HepG2 (cell line): Measurements from ENCODE around the gene BIRC2. TPM values are rescaled to one million over a fixed set of nuclear protein-coding genes. Genes with fewer than 3 reads are reported as not detected.

ENCODE experiments used
- ATAC-seq: fragments of 200-7000 bp; cut with Tn5 transposase; 3 replicates; pipeline ENCODE4 v1.9.1; 2020; ENCODE audit warnings: mild to moderate bottlenecking, moderate library complexity
- BruUV-seq: library from RNA; stranded (reverse); fragments of 400-500 nt; replicated peaks from 2 replicates; lab custom pipeline; 2021; lab: Mats Ljungman, UMichigan
- CTCF ChIA-PET: fragments of 300-600 bp; formaldehyde crosslinking; extraction: SDS; loops from one replicate; lab custom pipeline; 2021; ENCODE audit warnings: low total read pairs, inconsistent platforms, low intra/inter-chr PET ratio; lab: Yijun Ruan, JAX
- POLR2A ChIA-PET: fragments of 350-600 bp; sonication (Branson Sonifier 250); formaldehyde crosslinking; loops from one replicate; lab custom pipeline; 2020; ENCODE audit warnings: antibody characterized with exemption, inconsistent platforms; lab: Yijun Ruan, JAX
- DNase-seq: peaks from one replicate; pipeline ENCODE4 v3.0.0-alpha.2; 2015; ENCODE audit warnings: low spot score
- FAIRE-seq: peaks from 3 replicates; lab custom pipeline; 2011; peaks lifted over from hg19 to GRCh38; lab: Jason Lieb, UNC
- H2AFZ ChIP-seq: one replicate; pipeline ENCODE4 v1.6.1; 2011; ENCODE audit warnings: low read length, inconsistent platforms
- H3K27ac ChIP-seq: fragments of 300-600 bp; 3 replicates; pipeline ENCODE4 v1.8.0; 2011; ENCODE audit warnings: mixed run types, mild to moderate bottlenecking, mixed read lengths, low read length, inconsistent platforms; ENCODE audit not compliant: insufficient read depth; ENCODE audit errors: extremely low read length
- H3K27me3 ChIP-seq, 2 experiments: fragments of 200-600 bp in 1 of 2; 2 replicates in 1 of 2; 3 replicates in 1 of 2; pipeline versions ENCODE4 v1.6.0 to v1.8.0; 2011; ENCODE audit warnings: low read length in 2 of 2, mild to moderate bottlenecking in 2 of 2, moderate library complexity in 2 of 2, inconsistent platforms in 1 of 2; ENCODE audit not compliant: insufficient read depth in 2 of 2, control insufficient read depth in 1 of 2
- H3K36me3 ChIP-seq, 2 experiments: fragments of 200-600 bp in 1 of 2; replicated peaks in 1 of 2; 2 replicates in 1 of 2; 3 replicates in 1 of 2; pipeline versions ENCODE4 v1.5.1 to v1.8.0; 2011; ENCODE audit warnings: low read length in 2 of 2, inconsistent platforms in 1 of 2; ENCODE audit not compliant: insufficient read depth in 2 of 2, control insufficient read depth in 1 of 2
- H3K4me1 ChIP-seq: 2 replicates; pipeline ENCODE4 v1.5.1; 2012; ENCODE audit warnings: low read length, inconsistent platforms; ENCODE audit not compliant: insufficient read depth
- H3K4me2 ChIP-seq: 2 replicates; pipeline ENCODE4 v1.6.0; 2011; ENCODE audit warnings: low read depth, low read length, inconsistent platforms
- H3K4me3 ChIP-seq, 3 experiments: fragments of 200-600 bp in 1 of 3; sonication (generic), shearing (Covaris generic) in 1 of 3; replicated peaks in 1 of 3; 2 replicates each; pipeline ENCODE4 v1.5.1; 2011 to 2016; ENCODE audit warnings: low read length in 3 of 3, inconsistent platforms in 2 of 3, low read depth in 2 of 3, mild to moderate bottlenecking in 2 of 3, control low read depth in 1 of 3, mixed read lengths in 1 of 3; ENCODE audit not compliant: insufficient read depth in 1 of 3
- H3K79me2 ChIP-seq: one replicate; pipeline ENCODE4 v1.6.1; 2011; ENCODE audit warnings: low read length, inconsistent platforms; ENCODE audit not compliant: insufficient read depth
- H3K9ac ChIP-seq: 2 replicates; pipeline ENCODE4 v1.6.0; 2011; ENCODE audit warnings: mild to moderate bottlenecking, low read depth, low read length, inconsistent platforms; ENCODE audit not compliant: insufficient read depth
- H3K9me3 ChIP-seq: 2 replicates; pipeline ENCODE4 v1.5.1; 2012; ENCODE audit warnings: mild to moderate bottlenecking, low read length
- H4K20me1 ChIP-seq: 2 replicates; pipeline ENCODE4 v1.6.0; 2011; ENCODE audit warnings: inconsistent platforms, mild to moderate bottlenecking, low read length, moderate library complexity; ENCODE audit not compliant: insufficient read depth
- DNMT1 ChIP-seq: sonication (generic); formaldehyde crosslinking; IDR thresholded peaks from 2 replicates; pipeline ENCODE4 v1.5.1; 2020; ENCODE audit warnings: mild to moderate bottlenecking, missing genetic modification reagents
- ELK4 ChIP-seq: sonication (generic); formaldehyde crosslinking; IDR thresholded peaks from 2 replicates; pipeline ENCODE4 v1.9.0; 2021; ENCODE audit warnings: missing genetic modification reagents, borderline replicate concordance
- KDM4B ChIP-seq: sonication (generic); formaldehyde crosslinking; IDR thresholded peaks from 2 replicates; pipeline ENCODE4 v1.4.0; 2020; ENCODE audit warnings: missing genetic modification reagents
- MAFK ChIP-seq, 2 experiments: IDR thresholded peaks in 1 of 2; conservative IDR thresholded peaks in 1 of 2; 2 replicates each; pipeline ENCODE4 v1.6.1; 2011; ENCODE audit warnings: improper control_type of control experiment in 2 of 2, low read length in 2 of 2
- NR1H2 ChIP-seq: sonication (generic); formaldehyde crosslinking; IDR thresholded peaks from 2 replicates; pipeline ENCODE4 v1.8.1; 2022; ENCODE audit warnings: low read depth, missing genetic modification reagents, borderline replicate concordance
- SRSF1 ChIP-seq: fragments of 200-400 bp; formaldehyde crosslinking; optimal IDR thresholded peaks from 2 replicates; pipeline ENCODE3; 2017; ENCODE audit warnings: mild to moderate bottlenecking, low read depth, low read length, moderate library complexity
- ZBTB40 ChIP-seq, 2 experiments: fragments of 450-650 bp in 1 of 2; sonication (generic) in 1 of 2; formaldehyde crosslinking in 1 of 2; IDR thresholded peaks; 2 replicates each; pipeline versions ENCODE4 v1.6.1 to v1.8.0; 2016 to 2022; ENCODE audit warnings: antibody characterized with exemption in 1 of 2, mild to moderate bottlenecking in 1 of 2, missing genetic modification reagents in 1 of 2
- ZNF362 ChIP-seq: sonication (generic); formaldehyde crosslinking; IDR thresholded peaks from 2 replicates; pipeline ENCODE4 v1.4.0; 2020; ENCODE audit warnings: missing genetic modification reagents, mild to moderate bottlenecking, borderline replicate concordance
- in situ Hi-C: cut with HindIII; loops from 2 replicates; pipeline ENCODE4 v1.10.0; 2017; ENCODE audit warnings: low pct_unique_long_range_greater_than_20kb; ENCODE audit not compliant: extremely low pct_ligation_motif_present
- intact Hi-C: fragments of 100-400 bp; cut with micrococcal nuclease; formaldehyde crosslinking; loops from one replicate; pipeline ENCODE4 v1.10.0; 2022; ENCODE audit not compliant: unreplicated experiment
- polyA plus RNA-seq, 8 experiments: library from polyadenylated mRNA; depleted of rRNA in 3 of 8; stranded (reverse) in 7 of 8; unstranded in 1 of 8; fragments of >200 nt; fragmentation: Illumina TruSeq in 4 of 8; extraction: Trizol in 4 of 8; gene quantifications; 2 replicates each; pipeline versions ENCODE4 v1.2.1 to v1.2.3, GENCODE V29; 2011 to 2016; ENCODE audit warnings: low read depth in 4 of 8, missing spikeins in 1 of 8, mixed read lengths in 1 of 8; ENCODE audit not compliant: insufficient read depth in 1 of 8
- total RNA-seq, 5 experiments: library from RNA; depleted of rRNA; stranded (reverse); fragments of >200 nt; fragmentation: Illumina TruSeq; extraction: Trizol; gene quantifications; 2 replicates each; pipeline ENCODE4 v1.2.3, GENCODE V29; 2016; ENCODE audit warnings: low read depth in 1 of 5

The BIRC2 gene
- total and polyA plus RNA-seq, 2 of the 13 experiments (the other 11 are each of a cell fraction or from before 2014, with no cell fraction given) = 61.7 to 62.2 TPM

- intact Hi-C loops = no loop called here
- no TSS peak for BruUV-seq
- no peak for DNase-seq
- H3K9me3 ChIP-seq = no peaks in the 10 kb centered on the region
- no peak overlapping the region for H3K4me2 ChIP-seq
- no peak overlapping the region for H3K27ac ChIP-seq
- no peak for ATAC-seq
- no peaks in the 10 kb centered on the region for H4K20me1 ChIP-seq
- H3K27me3 ChIP-seq = no peaks in the 10 kb centered on the region
- H3K4me1 ChIP-seq = peaks cover 8% of the 10 kb centered on the region
- POLR2A ChIA-PET = no interaction called here
- FAIRE-seq = no peak
- no peak overlapping the region for H3K4me3 ChIP-seq
- H3K36me3 ChIP-seq = no peaks in the 10 kb centered on the region
- CTCF ChIA-PET = no interaction called here
- in situ Hi-C loops = no loop called here
- no peak for TF ChIP-seq DNMT1 (CRISPR knock-in tag)
- TF ChIP-seq ELK4 (CRISPR knock-in tag) = no peak
- TF ChIP-seq ZNF362 = no peak
- TF ChIP-seq ZBTB40 (IDR thresholded peaks at IDR 0.05) = no peak
- no peak for TF ChIP-seq ZBTB40 (CRISPR knock-in tag; IDR thresholded peaks at IDR 0.05)
- TF ChIP-seq MAFK (conservative IDR thresholded peaks at IDR 0.05 in 1 of 2, IDR thresholded peaks at IDR 0.05 in 1 of 2; ENCODE audit: low read length in 2 of 2) = no peak
- TF ChIP-seq NR1H2 (CRISPR knock-in tag) = no peak
- TF ChIP-seq KDM4B = no peak
- TF ChIP-seq SRSF1 = no peak
- H3K79me2 ChIP-seq = no peaks in the 10 kb centered on the region
- H2AFZ ChIP-seq = no peak overlapping the region
- H3K9ac ChIP-seq = no peak overlapping the region
Measured at GRCh38 chr11:102320679-102321078, 26.3 kb upstream of the BIRC2 start.
